Thyroid gland (tissue), 4 donors: Measurements from ENCODE around the gene FAF2. TPM values are rescaled to one million over a fixed set of nuclear protein-coding genes. Genes with fewer than 3 reads are reported as not detected.
A peak's percentile ranks its signal among the peaks of the same experiment; 100 is the strongest.

Experiments used
- DNase-seq, 2 donors: peaks; one replicate each; pipeline ENCODE4 v3.0.0-alpha.2; 2019
- H3K27ac ChIP-seq, 3 donors: fragments of 200-600 bp; sonication (generic); 1 replicate in 2 of 3; 2 replicates in 1 of 3; pipeline ENCODE4 v1.5.1; 2016 to 2019; ENCODE audit warnings: mild to moderate bottlenecking in 1 of 3, moderate library complexity in 1 of 3
- H3K27me3 ChIP-seq: fragments of 200-600 bp; sonication (generic); one replicate; pipeline ENCODE4 v1.5.1; 2019
- H3K36me3 ChIP-seq, 2 donors: fragments of 200-600 bp; sonication (generic); one replicate each; pipeline ENCODE4 v1.5.1; 2016 to 2019
- H3K4me1 ChIP-seq, 2 donors: fragments of 200-600 bp; sonication (generic); one replicate each; pipeline ENCODE4 v1.5.1; 2017 to 2019
- H3K4me3 ChIP-seq, 3 donors: fragments of 200-600 bp; sonication (generic); replicated peaks in 1 of 3; 1 replicate in 2 of 3; 2 replicates in 1 of 3; pipeline ENCODE4 v1.5.1; 2016; ENCODE audit warnings: mild to moderate bottlenecking in 1 of 3
- H3K9me3 ChIP-seq: fragments of 200-600 bp; sonication (generic); one replicate; pipeline ENCODE4 v1.5.1; 2017
- POLR2A ChIP-seq, 2 donors: fragments of 450-650 bp; IDR thresholded peaks; one replicate each; pipeline ENCODE4 v1.6.1; 2017; ENCODE audit warnings: antibody characterized with exemption in 2 of 2, mild to moderate bottlenecking in 2 of 2, moderate library complexity in 1 of 2
- WGBS, 2 donors: methylation state at CpG; one replicate each; pipeline ENCODE4 v1.1.5; 2017; 5-methylcytosine and 5-hydroxymethylcytosine counted together
- intact Hi-C: fragments of 100-400 bp; cut with DNase I; formaldehyde crosslinking; loops from one replicate; pipeline ENCODE4 v1.15.1; 2023
- total RNA-seq, 4 donors: library from RNA; depleted of rRNA; stranded (reverse); fragments of >200 nt; gene quantifications; one replicate each; pipeline ENCODE4 v1.2.3, GENCODE V29; 2016
- TF ChIP-seq, protein P1 (sequence below), 6 experiments: fragments of 200-600 bp in 3 of 6; fragments of 450-650 bp in 3 of 6; sonication (generic) in 3 of 6; IDR thresholded peaks; one replicate each; pipeline ENCODE4 v1.5.1; 2016 to 2019; ENCODE audit warnings: antibody characterized with exemption in 6 of 6, mild to moderate bottlenecking in 2 of 6, inconsistent platforms in 1 of 6, moderate library complexity in 1 of 6

FAF2 gene
- total RNA-seq, 4 donors from 2014 or later: 33.6 to 186 (median 43.2) TPM

DNA sequence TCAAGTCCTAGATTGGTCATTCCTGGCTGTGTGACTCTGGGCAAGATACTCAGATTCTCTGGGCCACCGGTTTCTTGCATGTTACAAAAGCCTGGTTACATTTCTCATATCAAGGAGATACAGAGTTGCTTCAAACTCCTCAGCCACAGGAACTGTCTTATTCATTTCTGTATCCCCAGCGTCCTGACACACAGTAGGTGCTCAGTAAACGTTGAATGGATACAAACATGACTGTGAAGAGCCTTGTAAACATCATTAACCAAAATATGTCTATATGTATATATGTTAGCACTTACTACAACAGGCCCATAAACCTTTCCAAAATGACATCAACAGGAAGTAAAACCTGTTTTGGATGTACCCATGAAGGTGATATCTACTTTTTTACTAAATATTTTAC lies 33.5 kb upstream of the FAF2 start:
- Histone ChIP-seq H3K9me3 (no peaks in the 10 kb centered on the region), H3K27me3 (no peaks in the 10 kb centered on the region), H3K36me3 (peaks cover 5% of the 10 kb centered on the region in 2 donors), H3K27ac (peak overlapping the region in 1 of 3 donors; percentile 12), H3K4me1 (peaks cover 17 to 30% of the 10 kb centered on the region in 2 donors), H3K4me3 (no peak overlapping the region)
- no peak for DNase-seq
- intact Hi-C loops: loop anchor here (5.0 kb wide), 4 partner anchors 33 to 243 kb away; partner anchors contain the start of gene FAF2
- 77 to 78% methylated on average over 3 of the region's 3 CpGs for WGBS, 2 donors
- no peak for TF ChIP-seq POLR2A (IDR thresholded peaks at IDR 0.05)
- TF ChIP-seq, protein P1, sequence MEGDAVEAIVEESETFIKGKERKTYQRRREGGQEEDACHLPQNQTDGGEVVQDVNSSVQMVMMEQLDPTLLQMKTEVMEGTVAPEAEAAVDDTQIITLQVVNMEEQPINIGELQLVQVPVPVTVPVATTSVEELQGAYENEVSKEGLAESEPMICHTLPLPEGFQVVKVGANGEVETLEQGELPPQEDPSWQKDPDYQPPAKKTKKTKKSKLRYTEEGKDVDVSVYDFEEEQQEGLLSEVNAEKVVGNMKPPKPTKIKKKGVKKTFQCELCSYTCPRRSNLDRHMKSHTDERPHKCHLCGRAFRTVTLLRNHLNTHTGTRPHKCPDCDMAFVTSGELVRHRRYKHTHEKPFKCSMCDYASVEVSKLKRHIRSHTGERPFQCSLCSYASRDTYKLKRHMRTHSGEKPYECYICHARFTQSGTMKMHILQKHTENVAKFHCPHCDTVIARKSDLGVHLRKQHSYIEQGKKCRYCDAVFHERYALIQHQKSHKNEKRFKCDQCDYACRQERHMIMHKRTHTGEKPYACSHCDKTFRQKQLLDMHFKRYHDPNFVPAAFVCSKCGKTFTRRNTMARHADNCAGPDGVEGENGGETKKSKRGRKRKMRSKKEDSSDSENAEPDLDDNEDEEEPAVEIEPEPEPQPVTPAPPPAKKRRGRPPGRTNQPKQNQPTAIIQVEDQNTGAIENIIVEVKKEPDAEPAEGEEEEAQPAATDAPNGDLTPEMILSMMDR (IDR thresholded peaks at IDR 0.05): no peak

DNA sequence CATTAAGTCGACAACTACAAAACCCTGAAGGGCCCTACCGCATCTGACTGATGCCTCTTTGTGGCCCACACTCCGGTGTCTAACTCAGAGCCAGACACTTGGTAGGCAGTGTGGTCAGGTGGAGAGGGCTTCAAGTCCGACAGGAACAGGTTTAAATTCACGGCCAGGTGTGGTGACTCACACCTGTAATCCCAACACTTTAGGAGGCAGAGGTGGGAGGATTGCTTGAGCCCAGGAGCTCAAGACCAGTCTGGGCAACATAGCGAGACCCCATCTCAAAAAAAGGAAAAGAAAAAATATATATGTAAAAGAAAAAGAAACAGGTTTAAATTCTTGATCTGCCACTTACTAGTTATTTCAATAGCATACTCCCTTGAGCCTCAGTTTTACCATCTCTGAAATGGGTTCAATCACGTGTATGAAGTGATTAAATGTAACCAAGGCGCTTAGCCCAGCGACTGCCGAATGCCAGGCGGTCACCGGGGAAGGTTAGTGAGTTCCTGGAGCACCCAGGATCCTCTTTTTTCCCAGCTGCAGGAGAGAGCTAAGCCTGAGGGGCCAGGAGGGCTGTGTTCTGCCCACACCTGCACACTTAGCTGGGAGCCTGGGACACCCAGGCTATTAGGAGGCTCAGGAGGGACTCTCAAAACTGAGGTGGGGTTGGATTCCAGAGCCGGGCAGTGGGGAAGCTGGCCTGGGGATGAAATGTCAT lies 32.8 kb upstream of the FAF2 start:
- no peak for TF ChIP-seq POLR2A (IDR thresholded peaks at IDR 0.05)
- TF ChIP-seq, protein P1 (IDR thresholded peaks at IDR 0.05): no peak
- intact Hi-C loops: loop anchor here (5.0 kb wide), 3 partner anchors 127 to 242 kb away; no protein-coding TSS in a partner anchor
- Histone ChIP-seq H3K36me3 (no peaks in the 10 kb centered on the region), H3K9me3 (no peaks in the 10 kb centered on the region), H3K27me3 (no peaks in the 10 kb centered on the region), H3K4me1 (peaks cover 17 to 30% of the 10 kb centered on the region in 2 donors), H3K27ac (peak overlapping the region; percentile 75 to 87 (median 77)), H3K4me3 (peak overlapping the region; percentile 34 to 93 (median 88))
- DNase-seq: no peak
- 66 to 68% methylated on average over 13 of the region's 13 CpGs for WGBS, 2 donors

DNA sequence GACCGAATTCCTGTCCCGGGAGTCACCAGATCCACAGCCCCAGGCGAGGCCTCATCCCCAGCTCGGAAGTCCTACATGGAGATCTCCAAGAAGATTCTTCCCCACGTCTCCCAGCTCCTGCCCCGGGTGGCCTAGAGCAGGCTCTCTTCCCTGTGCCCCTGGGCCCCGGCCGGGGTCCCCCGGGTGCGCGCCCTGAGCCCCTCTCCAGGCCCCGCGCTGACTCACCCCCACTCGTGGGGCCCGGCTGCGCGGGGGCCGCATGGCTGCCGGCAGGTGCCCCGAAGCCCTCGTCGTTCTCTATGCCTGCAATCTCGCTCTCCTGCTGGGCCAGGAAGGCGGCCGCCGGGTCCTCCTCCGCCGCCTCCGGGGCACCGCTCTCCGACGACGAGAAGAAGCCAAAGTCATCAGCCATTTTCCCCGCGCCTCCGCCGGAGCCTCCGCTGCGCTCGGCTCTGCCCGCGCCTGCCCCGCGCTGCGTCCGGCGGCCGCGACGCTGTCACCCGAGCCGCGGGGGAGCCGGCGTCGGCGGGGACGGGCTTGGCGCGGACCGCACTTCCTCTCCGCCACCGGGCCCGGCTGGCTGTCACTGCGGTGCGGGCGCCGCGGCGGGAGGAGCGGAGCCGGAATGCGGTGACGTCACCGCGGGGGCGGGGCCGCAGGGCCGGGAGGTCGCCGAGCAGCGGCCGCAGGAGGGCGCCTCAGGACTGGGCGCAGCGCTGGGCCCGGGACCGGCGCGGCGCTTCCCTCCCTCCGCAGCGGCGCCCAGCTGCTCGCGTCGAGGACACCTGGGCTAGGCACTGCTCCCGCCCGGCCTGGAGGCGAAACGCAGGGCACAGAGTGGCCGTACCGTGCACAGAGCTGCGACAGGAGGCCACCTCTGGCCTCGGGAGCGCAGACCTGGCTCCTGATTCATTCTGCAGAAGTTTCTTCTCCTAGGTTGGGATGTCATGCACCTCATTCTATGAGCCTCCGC lies 31.9 kb upstream of the FAF2 start, which contains the start of gene CLTB:
CLTB (minus strand) TSS at position 588 of the 973 bp plus-strand sequence; CDS start at position 412, 176 bp downstream.
- TF ChIP-seq POLR2A (IDR thresholded peaks at IDR 0.05): peak in 1 of 2 donors; percentile 96
- TF ChIP-seq, protein P1 (IDR thresholded peaks at IDR 0.05): peak; percentile 16 to 98 (median 73)
- WGBS, 2 donors: 3 to 6% methylated on average over 23 to 31 of the region's 107 CpGs
- peak within 1 kb of the TSS; percentile 34 to 93 (median 88) for H3K4me3 ChIP-seq
- peak; percentile 89 to 90 for DNase-seq
- peaks cover 17 to 30% of the 10 kb centered on the region in 2 donors for H3K4me1 ChIP-seq
- H3K36me3 ChIP-seq: no peaks in the 10 kb centered on the region
- H3K27me3 ChIP-seq: no peaks in the 10 kb centered on the region
- no peaks in the 10 kb centered on the region for H3K9me3 ChIP-seq
- H3K27ac ChIP-seq: peak within 1 kb of the TSS; percentile 75 to 87 (median 77)
- intact Hi-C loops: loop anchor here (5.0 kb wide), 3 partner anchors 126 to 241 kb away; no protein-coding TSS in a partner anchor

DNA sequence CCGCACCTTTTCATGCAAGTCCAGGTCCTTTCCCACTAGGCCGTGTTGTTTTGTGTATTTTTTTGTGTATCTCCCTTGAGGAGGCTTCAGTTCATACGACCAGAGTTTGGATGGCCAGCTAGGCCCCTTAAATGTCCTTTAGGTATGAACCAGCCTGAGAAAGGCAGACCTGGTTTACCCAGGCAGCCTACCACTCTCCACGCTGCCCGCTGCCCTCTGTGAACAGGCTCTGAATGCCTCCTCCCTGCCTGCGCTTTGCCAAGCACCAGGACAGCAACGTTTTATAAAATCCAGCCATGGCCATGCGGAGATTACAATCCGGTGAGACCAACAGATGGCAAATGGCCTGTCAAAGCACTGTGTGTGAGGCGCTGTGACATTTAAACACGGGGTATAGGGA lies 31.2 kb upstream of the FAF2 start:
- intact Hi-C loops: loop anchor here (5.0 kb wide), 3 partner anchors 125 to 240 kb away; no protein-coding TSS in a partner anchor
- Histone ChIP-seq H3K9me3 (no peaks in the 10 kb centered on the region), H3K27ac (peak overlapping the region in 2 of 3 donors; percentile 18 to 50), H3K4me1 (peaks cover 17 to 30% of the 10 kb centered on the region in 2 donors), H3K4me3 (peak overlapping the region in 1 of 3 donors; percentile 88), H3K36me3 (no peaks in the 10 kb centered on the region), H3K27me3 (no peaks in the 10 kb centered on the region)
- TF ChIP-seq, protein P1 (IDR thresholded peaks at IDR 0.05): no peak
- no peak for TF ChIP-seq POLR2A (IDR thresholded peaks at IDR 0.05)
- 82 to 88% methylated on average over 11 of the region's 11 CpGs for WGBS, 2 donors
- peak in 1 of 2 donors; percentile 14 for DNase-seq
